Trophoblast cell (in vitro differentiated cells and primary cell): ENCODE data around the gene TOP3A.
A peak's percentile ranks its signal among the peaks of the same experiment; 100 is the strongest.

Experiments
- DNase-seq, 2 donors: peaks; one replicate each; pipeline ENCODE4 v3.0.0-alpha.2; 2016
- H2AFZ ChIP-seq: 2 replicates; pipeline ENCODE4 v1.6.1; 2013; ENCODE audit warnings: low read length, moderate library complexity, mild to moderate bottlenecking; ENCODE audit not compliant: insufficient read depth, poor library complexity
- H2AK5ac ChIP-seq: 2 replicates; pipeline ENCODE4 v1.6.1; 2013; ENCODE audit warnings: mild to moderate bottlenecking, low read length
- H2BK120ac ChIP-seq: 2 replicates; pipeline ENCODE4 v1.6.1; 2013; ENCODE audit warnings: low read length, mild to moderate bottlenecking, moderate library complexity; ENCODE audit not compliant: insufficient read depth, poor library complexity
- H2BK12ac ChIP-seq: 2 replicates; pipeline ENCODE4 v1.6.1; 2013; ENCODE audit warnings: mild to moderate bottlenecking, low read length, moderate library complexity
- H2BK5ac ChIP-seq: 2 replicates; pipeline ENCODE4 v1.6.1; 2013; ENCODE audit warnings: low read length, low read depth, moderate library complexity, mild to moderate bottlenecking; ENCODE audit not compliant: poor library complexity
- H3K14ac ChIP-seq: 2 replicates; pipeline ENCODE4 v1.6.1; 2013; ENCODE audit warnings: mild to moderate bottlenecking, low read length
- H3K18ac ChIP-seq: 2 replicates; pipeline ENCODE4 v1.6.1; 2013; ENCODE audit warnings: mild to moderate bottlenecking, low read length
- H3K23ac ChIP-seq: 2 replicates; pipeline ENCODE4 v1.6.1; 2013; ENCODE audit warnings: low read length
- H3K27ac ChIP-seq: 2 replicates; pipeline ENCODE4 v1.5.1; 2013; ENCODE audit warnings: low read depth, mild to moderate bottlenecking, inconsistent platforms, low read length, moderate library complexity
- H3K27me3 ChIP-seq: 2 replicates; pipeline ENCODE4 v1.6.1; 2013; ENCODE audit warnings: inconsistent platforms, mild to moderate bottlenecking, low read length, moderate library complexity; ENCODE audit not compliant: insufficient read depth
- H3K36me3 ChIP-seq, 2 experiments: 1 replicate in 1 of 2; 2 replicates in 1 of 2; pipeline ENCODE4 v1.6.1; 2013; ENCODE audit warnings: low read length in 2 of 2, mild to moderate bottlenecking in 2 of 2, moderate library complexity in 1 of 2; ENCODE audit not compliant: insufficient read depth in 2 of 2, control insufficient read depth in 1 of 2
- H3K4ac ChIP-seq: 2 replicates; pipeline ENCODE4 v1.6.1; 2013; ENCODE audit warnings: low read depth, mild to moderate bottlenecking, low read length, moderate library complexity
- H3K4me1 ChIP-seq, 2 experiments: 1 replicate in 1 of 2; 2 replicates in 1 of 2; pipeline ENCODE4 v1.6.1; 2013; ENCODE audit warnings: low read length in 2 of 2, mild to moderate bottlenecking in 2 of 2, moderate library complexity in 1 of 2; ENCODE audit not compliant: insufficient read depth in 2 of 2, control insufficient read depth in 1 of 2
- H3K4me2 ChIP-seq: 2 replicates; pipeline ENCODE4 v1.6.1; 2013; ENCODE audit warnings: inconsistent platforms, mild to moderate bottlenecking, low read length, moderate library complexity
- H3K4me3 ChIP-seq: 2 replicates; pipeline ENCODE4 v1.5.1; 2013; ENCODE audit warnings: mild to moderate bottlenecking, low read depth, low read length, inconsistent platforms
- H3K79me1 ChIP-seq: one replicate; pipeline ENCODE4 v1.6.1; 2013; ENCODE audit warnings: low read length
- H3K79me2 ChIP-seq: 2 replicates; pipeline ENCODE4 v1.6.1; 2013; ENCODE audit warnings: low read length, mild to moderate bottlenecking; ENCODE audit not compliant: control insufficient read depth, insufficient read depth, poor library complexity
- H3K9ac ChIP-seq: 2 replicates; pipeline ENCODE4 v1.6.1; 2013; ENCODE audit warnings: mild to moderate bottlenecking, low read length
- H3K9me3 ChIP-seq: 2 replicates; pipeline ENCODE4 v1.6.1; 2013; ENCODE audit warnings: low read depth, mild to moderate bottlenecking, control low read depth, inconsistent platforms, low read length; ENCODE audit not compliant: insufficient read depth
- H4K12ac ChIP-seq: 2 replicates; pipeline ENCODE4 v1.6.1; 2013; ENCODE audit warnings: low read depth, mild to moderate bottlenecking, low read length, moderate library complexity
- H4K8ac ChIP-seq: 2 replicates; pipeline ENCODE4 v1.6.1; 2013; ENCODE audit warnings: low read depth, mild to moderate bottlenecking, low read length, moderate library complexity
- H4K91ac ChIP-seq: one replicate; pipeline ENCODE4 v1.6.1; 2013; ENCODE audit warnings: low read depth, mild to moderate bottlenecking, low read length, moderate library complexity
- WGBS: extraction: QIAGEN DNeasy Blood & Tissue Kit; methylation state at CpG from one replicate; pipeline ENCODE4 v1.1.7; 2013; ENCODE audit warnings: missing lambda C conversion rate; ENCODE audit not compliant: insufficient read length, insufficient coverage; ENCODE audit errors: extremely low coverage; 5-methylcytosine and 5-hydroxymethylcytosine counted together

Gene TOP3A

GRCh38 chr17:18263885-18264682 lies 50.7 kb downstream of the TOP3A start:
- Histone ChIP-seq H3K9me3 (no peaks in the 10 kb centered on the region), H4K8ac (no peak overlapping the region), H4K91ac (no peak overlapping the region), H2BK5ac (no peak overlapping the region), H3K4ac (no peak overlapping the region), H3K23ac (no peak overlapping the region), H3K27me3 (no peaks in the 10 kb centered on the region), H3K79me1 (peaks cover 6% of the 10 kb centered on the region), H3K27ac (no peak overlapping the region), H2AFZ (no peak overlapping the region), H4K12ac (no peak overlapping the region), H3K79me2 (peaks cover 7% of the 10 kb centered on the region), H3K18ac (no peak overlapping the region), H3K14ac (no peak overlapping the region), H3K9ac (no peak overlapping the region), H3K36me3 (peaks cover 27 to 29% of the 10 kb centered on the region in 2 experiments), H3K4me2 (no peak overlapping the region), H2BK12ac (no peak overlapping the region), H2BK120ac (no peak overlapping the region), H2AK5ac (no peak overlapping the region), H3K4me1 (peaks cover 19 to 25% of the 10 kb centered on the region in 2 experiments), H3K4me3 (no peak overlapping the region)
- DNase-seq, result no peak
- no CpG with 5 or more reads among the region's 50 CpGs for WGBS

- Histone ChIP-seq H3K4me2 (no peak overlapping the region), H3K27ac (no peak overlapping the region), H3K4me3 (no peak overlapping the region), H3K9ac (no peak overlapping the region), H2AFZ (no peak overlapping the region), H3K18ac (no peak overlapping the region), H4K91ac (no peak overlapping the region), H3K36me3 (peaks cover 27 to 29% of the 10 kb centered on the region in 2 experiments), H3K14ac (no peak overlapping the region), H2AK5ac (no peak overlapping the region), H4K12ac (no peak overlapping the region), H2BK5ac (no peak overlapping the region), H3K4ac (no peak overlapping the region), H3K79me1 (peaks cover 15% of the 10 kb centered on the region), H4K8ac (no peak overlapping the region), H3K9me3 (no peaks in the 10 kb centered on the region), H2BK12ac (no peak overlapping the region), H2BK120ac (no peak overlapping the region), H3K27me3 (no peaks in the 10 kb centered on the region), H3K23ac (no peak overlapping the region), H3K79me2 (peaks cover 16% of the 10 kb centered on the region), H3K4me1 (peaks cover 21 to 22% of the 10 kb centered on the region in 2 experiments)
- no CpG with 5 or more reads among the region's 12 CpGs for WGBS
- DNase-seq, result no peak
Measured at GRCh38 chr17:18262641-18263040, 52.2 kb downstream of the TOP3A start.

GRCh38 chr17:18262111-18262510 lies 52.7 kb downstream of the TOP3A start:
- Histone ChIP-seq H3K27me3 (no peaks in the 10 kb centered on the region), H2BK120ac (no peak overlapping the region), H3K9ac (no peak overlapping the region), H2BK5ac (no peak overlapping the region), H3K4me1 (peaks cover 26% of the 10 kb centered on the region in 2 experiments), H3K79me2 (peaks cover 19% of the 10 kb centered on the region), H3K14ac (no peak overlapping the region), H4K91ac (no peak overlapping the region), H3K4ac (no peak overlapping the region), H2AK5ac (no peak overlapping the region), H2BK12ac (no peak overlapping the region), H2AFZ (no peak overlapping the region), H3K27ac (no peak overlapping the region), H3K18ac (no peak overlapping the region), H4K12ac (no peak overlapping the region), H3K79me1 (peaks cover 16% of the 10 kb centered on the region), H3K36me3 (peaks cover 27 to 29% of the 10 kb centered on the region in 2 experiments), H4K8ac (no peak overlapping the region), H3K4me3 (no peak overlapping the region), H3K4me2 (no peak overlapping the region), H3K23ac (no peak overlapping the region), H3K9me3 (no peaks in the 10 kb centered on the region)
- WGBS, result no CpG with 5 or more reads among the region's 2 CpGs
- peak; percentile 30 to 33 for DNase-seq

- H3K9me3 ChIP-seq, result no peaks in the 10 kb centered on the region
- H2AFZ ChIP-seq, result no peak overlapping the region
- no peak overlapping the region for H3K4ac ChIP-seq
- no peak overlapping the region for H2BK5ac ChIP-seq
- H3K4me1 ChIP-seq, result peaks cover 30 to 31% of the 10 kb centered on the region in 2 experiments
- no peak overlapping the region for H2BK120ac ChIP-seq
- peak overlapping the region; percentile 77 for H3K4me2 ChIP-seq
- H2AK5ac ChIP-seq, result peak overlapping the region; percentile 48
- H3K9ac ChIP-seq, result no peak overlapping the region
- H3K4me3 ChIP-seq, result no peak overlapping the region
- no peak overlapping the region for H4K12ac ChIP-seq
- H3K27me3 ChIP-seq, result no peaks in the 10 kb centered on the region
- no CpG with 5 or more reads among the region's 3 CpGs for WGBS
- H3K23ac ChIP-seq, result no peak overlapping the region
- H3K14ac ChIP-seq, result no peak overlapping the region
- DNase-seq, result no peak
- H3K79me1 ChIP-seq, result peaks cover 16% of the 10 kb centered on the region
- H3K27ac ChIP-seq, result no peak overlapping the region
- H2BK12ac ChIP-seq, result no peak overlapping the region
- H3K79me2 ChIP-seq, result peaks cover 19% of the 10 kb centered on the region
- H4K91ac ChIP-seq, result no peak overlapping the region
- H3K18ac ChIP-seq, result peak overlapping the region; percentile 10
- no peak overlapping the region for H4K8ac ChIP-seq
- H3K36me3 ChIP-seq, result peaks cover 27 to 32% of the 10 kb centered on the region in 2 experiments
Measured at GRCh38 chr17:18261659-18262058, 53.1 kb downstream of the TOP3A start.
